ENCODE measurements around the gene SIRPB1. TPM values are rescaled to one million over a fixed set of nuclear protein-coding genes. Genes with fewer than 3 reads are reported as not detected.
"Not testable (repeated sequence)": the region's sequence is repeated elsewhere in the genome, so short reads cannot be mapped to it uniquely, and the experiment has no call there.

The SIRPB1 gene
- total RNA-seq, 1 donor from 2014 or later = 3.7 TPM

- not testable (repeated sequence) for H3K9me3 ChIP-seq (ENCODE audit: control insufficient read depth in 3 of 3, low read length in 3 of 3); H3K36me3 ChIP-seq (ENCODE audit: control insufficient read depth in 3 of 3, insufficient read depth in 3 of 3, low read length in 3 of 3); H3K27me3 ChIP-seq (ENCODE audit: control insufficient read depth in 3 of 3, insufficient read depth in 3 of 3, low read length in 3 of 3); H3K27ac ChIP-seq (ENCODE audit: low read depth, low read length); H3K4me3 ChIP-seq (ENCODE audit: low read length in 3 of 3); H3K9ac ChIP-seq (ENCODE audit: low read depth in 1 of 3, low read length in 3 of 3); H3K4me1 ChIP-seq (ENCODE audit: control insufficient read depth in 3 of 3, insufficient read depth in 3 of 3, low read length in 3 of 3)
Observed at GRCh38 chr20:1577313-1577712, 42.5 kb downstream of the SIRPB1 start.

DNA sequence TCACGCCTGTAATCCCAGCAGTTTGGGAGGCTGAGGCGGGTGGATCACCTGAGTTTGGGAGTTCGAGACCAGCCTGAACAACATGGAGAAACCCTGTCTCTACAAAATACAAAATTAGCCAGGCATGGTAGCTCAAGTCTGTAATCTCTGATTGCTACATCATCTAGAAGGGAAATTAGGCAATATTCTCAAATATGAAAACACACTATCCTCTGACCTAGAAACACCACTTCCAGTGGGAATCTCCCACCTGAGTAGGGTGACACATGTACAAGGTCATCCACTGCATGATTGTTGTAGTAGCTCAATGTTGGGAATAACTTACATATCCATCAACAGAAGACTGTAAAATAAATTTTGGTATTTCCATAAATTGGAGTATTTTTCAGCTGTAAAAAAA lies 43.2 kb downstream of the SIRPB1 start:
- H3K4me1 ChIP-seq (ENCODE audit: control insufficient read depth in 3 of 3, insufficient read depth in 3 of 3, low read length in 3 of 3) = no peaks in the 10 kb centered on the region
- no peak overlapping the region for H3K4me3 ChIP-seq (ENCODE audit: low read length in 3 of 3)
- no peaks in the 10 kb centered on the region for H3K27me3 ChIP-seq (ENCODE audit: control insufficient read depth in 3 of 3, insufficient read depth in 3 of 3, low read length in 3 of 3)
- H3K27ac ChIP-seq (ENCODE audit: low read depth, low read length) = no peak overlapping the region
- H3K9me3 ChIP-seq (ENCODE audit: control insufficient read depth in 3 of 3, low read length in 3 of 3) = no peaks in the 10 kb centered on the region
- H3K9ac ChIP-seq (ENCODE audit: low read depth in 1 of 3, low read length in 3 of 3) = no peak overlapping the region
- H3K36me3 ChIP-seq (ENCODE audit: control insufficient read depth in 3 of 3, insufficient read depth in 3 of 3, low read length in 3 of 3) = no peaks in the 10 kb centered on the region

GRCh38 chr20:1576003-1576402 lies 43.8 kb downstream of the SIRPB1 start:
- H3K27me3 ChIP-seq (ENCODE audit: control insufficient read depth in 3 of 3, insufficient read depth in 3 of 3, low read length in 3 of 3); H3K9me3 ChIP-seq (ENCODE audit: control insufficient read depth in 3 of 3, low read length in 3 of 3); H3K4me1 ChIP-seq (ENCODE audit: control insufficient read depth in 3 of 3, insufficient read depth in 3 of 3, low read length in 3 of 3); H3K27ac ChIP-seq (ENCODE audit: low read depth, low read length); H3K36me3 ChIP-seq (ENCODE audit: control insufficient read depth in 3 of 3, insufficient read depth in 3 of 3, low read length in 3 of 3); H3K9ac ChIP-seq (ENCODE audit: low read depth in 1 of 3, low read length in 3 of 3); H3K4me3 ChIP-seq (ENCODE audit: low read length in 3 of 3): not testable (repeated sequence)

- H3K9me3 ChIP-seq (ENCODE audit: control insufficient read depth in 3 of 3, low read length in 3 of 3); H3K36me3 ChIP-seq (ENCODE audit: control insufficient read depth in 3 of 3, insufficient read depth in 3 of 3, low read length in 3 of 3); H3K4me3 ChIP-seq (ENCODE audit: low read length in 3 of 3); H3K27ac ChIP-seq (ENCODE audit: low read depth, low read length); H3K4me1 ChIP-seq (ENCODE audit: control insufficient read depth in 3 of 3, insufficient read depth in 3 of 3, low read length in 3 of 3); H3K9ac ChIP-seq (ENCODE audit: low read depth in 1 of 3, low read length in 3 of 3); H3K27me3 ChIP-seq (ENCODE audit: control insufficient read depth in 3 of 3, insufficient read depth in 3 of 3, low read length in 3 of 3): not testable (repeated sequence)
Observed at GRCh38 chr20:1571583-1571982, 48.2 kb downstream of the SIRPB1 start.

Small RNAs within 50 kb of the gene (small RNA-seq; reads per million reads assigned to genes)
- not detected for gene RN7SL561P

Other genes starting within 250 kb of the SIRPB1 start
- gene FKBP1A, start 227.0 kb downstream of the SIRPB1 start, total RNA-seq = 56.4 TPM
- 28.7 TPM for gene NSFL1C, start 153.2 kb downstream of the SIRPB1 start, total RNA-seq
- 1.6 TPM for gene SIRPB2, start 128.6 kb downstream of the SIRPB1 start, total RNA-seq
- not detected for gene SIRPD, start 62.3 kb downstream of the SIRPB1 start, total RNA-seq
- under 0.01 TPM for gene SIRPG, start 37.8 kb upstream of the SIRPB1 start, total RNA-seq